ENCODE results near the gene NARS2. TPM values are rescaled to one million over a fixed set of nuclear protein-coding genes. Genes with fewer than 3 reads are reported as not detected.

NARS2 gene
- total and polyA plus RNA-seq, 10 of the 15 experiments (the other 5 are each of a cell fraction or from before 2014, with no cell fraction given): 22.2 to 45.3 (median 36.3) TPM

DNA sequence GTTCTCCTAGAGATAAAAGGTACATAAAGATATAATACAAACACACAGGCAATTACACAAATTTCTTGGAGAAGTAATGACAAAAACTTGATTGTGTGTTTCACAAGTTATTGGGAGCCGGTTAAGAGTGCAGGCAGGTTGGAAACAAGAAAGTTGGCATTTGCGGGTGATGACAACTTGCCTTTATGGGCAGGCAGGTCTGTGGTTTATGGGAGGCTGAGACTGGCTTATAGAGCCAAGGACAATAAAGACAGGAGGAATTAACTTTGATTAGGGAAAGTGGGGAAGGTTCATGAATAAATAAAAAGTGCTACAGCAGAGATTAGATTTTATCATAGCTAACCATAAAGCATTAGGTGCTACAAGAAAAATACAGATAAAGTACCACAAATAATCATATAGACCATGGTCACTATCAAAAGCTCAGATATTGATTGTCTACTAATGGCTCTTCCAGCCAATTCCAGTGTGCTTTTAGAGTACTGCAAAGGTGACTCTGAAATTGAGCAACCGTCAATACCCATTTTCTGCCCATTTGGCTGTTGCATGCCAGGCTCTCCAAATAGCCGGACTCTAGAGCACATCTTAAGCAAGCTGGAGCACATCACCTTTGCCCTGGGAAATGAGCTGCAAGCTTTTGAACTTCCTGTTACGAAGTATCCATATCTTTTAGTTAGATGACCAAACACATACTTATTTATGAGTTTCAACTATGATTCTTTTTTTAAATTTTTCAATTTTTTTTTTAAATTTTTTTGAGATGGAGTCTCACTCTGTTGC is 123.1 kb downstream of the NARS2 start:
- Histone ChIP-seq H3K36me3 (ENCODE audit: control insufficient read depth in 2 of 2, insufficient read depth in 2 of 2, low read length in 1 of 2) (no peaks in the 10 kb centered on the region), H3K9me3 (replicated peaks; ENCODE audit: control insufficient read depth, insufficient read depth, low read length) (no peaks in the 10 kb centered on the region), H3K4me1 (ENCODE audit: control insufficient read depth, insufficient read depth, low read length) (peaks cover 4% of the 10 kb centered on the region; the same call in 1 of the 2 replicates), H4K20me1 (ENCODE audit: control insufficient read depth, insufficient read depth) (no peaks in the 10 kb centered on the region), H3K4me2 (ENCODE audit: control insufficient read depth, insufficient read depth) (no peak overlapping the region), H3K27ac (ENCODE audit: control insufficient read depth, insufficient read depth) (no peak overlapping the region), H3K9ac (ENCODE audit: control insufficient read depth, insufficient read depth, low read length) (no peak overlapping the region), H3K27me3 (replicated peaks in 1 of 2; ENCODE audit: control insufficient read depth in 2 of 2, insufficient read depth in 2 of 2, low read length in 1 of 2) (no peaks in the 10 kb centered on the region), H2AFZ (ENCODE audit: control insufficient read depth, low read depth, low read length) (no peak overlapping the region), H3K4me3 (no peak overlapping the region), H3K79me2 (ENCODE audit: control insufficient read depth, insufficient read depth, low read length) (no peaks in the 10 kb centered on the region)
- DNase-seq (ENCODE audit: low read depth, low spot score) (no peak), FAIRE-seq (no peak), ATAC-seq (no peak)
- intact Hi-C loops (cut with micrococcal nuclease; ENCODE audit: unreplicated experiment) (no loop called here), in situ Hi-C loops (cut with MboI) (no loop called here)
- SMC1A ChIA-PET (ENCODE audit: uncharacterized antibody, unreplicated experiment): interaction anchor here (1.0 to 3.3 kb wide), 4 partner anchors 10 to 33 kb away, joined by 3 to 8 read pairs (median 4); no protein-coding TSS in a partner anchor
- POLR2A ChIA-PET: interaction anchor here (0.6 to 1.0 kb wide), 2 partner anchors 11 to 27 kb away, joined by 3 read pairs; no protein-coding TSS in a partner anchor
- TF ChIP-seq IRF4 (IDR thresholded peaks at IDR 0.05; ENCODE audit: low read depth, low read length) (no peak), CBFB (IDR thresholded peaks at IDR 0.05; ENCODE audit: low read depth) (no peak)
- RAD21 ChIA-PET (ENCODE audit: unreplicated experiment): interaction anchor here (1.0 kb wide), 1 partner anchor 54 kb away, joined by 3 read pairs; no protein-coding TSS in a partner anchor
- WGBS (ENCODE audit: insufficient coverage, insufficient replicate concordance, low lambda C conversion rate, missing lambda C conversion rate): 98% methylated on average over 5 of the region's 5 CpGs
- BruUV-seq (replicated peaks): no TSS peak
- CTCF ChIA-PET: interaction anchor here (0.6 to 1.6 kb wide), 3 partner anchors 97 to 223 kb away, joined by 3 to 4 read pairs (median 3); no protein-coding TSS in a partner anchor

- CTCF ChIA-PET: interaction anchor here (1.6 kb wide), 1 partner anchor 114 kb away, joined by 4 read pairs; no protein-coding TSS in a partner anchor
- in situ Hi-C loops (cut with MboI) (no loop called here), intact Hi-C loops (cut with micrococcal nuclease; ENCODE audit: unreplicated experiment) (no loop called here)
- Histone ChIP-seq H2AFZ (ENCODE audit: control insufficient read depth, low read depth, low read length) (no peak overlapping the region), H3K4me3 (no peak overlapping the region), H3K27ac (ENCODE audit: control insufficient read depth, insufficient read depth) (no peak overlapping the region), H3K4me1 (ENCODE audit: control insufficient read depth, insufficient read depth, low read length) (peaks cover 4% of the 10 kb centered on the region; the same call in 1 of the 2 replicates), H4K20me1 (ENCODE audit: control insufficient read depth, insufficient read depth) (no peaks in the 10 kb centered on the region), H3K9me3 (replicated peaks; ENCODE audit: control insufficient read depth, insufficient read depth, low read length) (no peaks in the 10 kb centered on the region), H3K36me3 (ENCODE audit: control insufficient read depth in 2 of 2, insufficient read depth in 2 of 2, low read length in 1 of 2) (no peaks in the 10 kb centered on the region), H3K79me2 (ENCODE audit: control insufficient read depth, insufficient read depth, low read length) (no peaks in the 10 kb centered on the region), H3K9ac (ENCODE audit: control insufficient read depth, insufficient read depth, low read length) (no peak overlapping the region), H3K27me3 (replicated peaks in 1 of 2; ENCODE audit: control insufficient read depth in 2 of 2, insufficient read depth in 2 of 2, low read length in 1 of 2) (no peaks in the 10 kb centered on the region), H3K4me2 (ENCODE audit: control insufficient read depth, insufficient read depth) (no peak overlapping the region)
- SMC1A ChIA-PET (ENCODE audit: uncharacterized antibody, unreplicated experiment): interaction anchor here (0.5 to 1.6 kb wide), 3 partner anchors 24 to 411 kb away, joined by 3 to 4 read pairs (median 3); no protein-coding TSS in a partner anchor
- FAIRE-seq (no peak), DNase-seq (ENCODE audit: low read depth, low spot score) (no peak), ATAC-seq (no peak)
- POLR2A ChIA-PET: no interaction called here
- BruUV-seq (replicated peaks): no TSS peak
- RAD21 ChIA-PET (ENCODE audit: unreplicated experiment): no interaction called here
- no peak for TF ChIP-seq ASH2L (IDR thresholded peaks at IDR 0.05; ENCODE audit: borderline replicate concordance, low read depth)
- no peak for TF ChIP-seq SP1 (IDR thresholded peaks at IDR 0.05; ENCODE audit: low read depth, low read length)
- TF ChIP-seq ESRRA (IDR thresholded peaks at IDR 0.05; ENCODE audit: low read length): no peak
- no peak for TF ChIP-seq BMI1 (IDR thresholded peaks at IDR 0.05; ENCODE audit: borderline replicate concordance)
- no peak for TF ChIP-seq RB1 (IDR thresholded peaks at IDR 0.05; ENCODE audit: borderline replicate concordance)
- no peak for TF ChIP-seq ZNF687 (IDR thresholded peaks at IDR 0.05)
- no peak for TF ChIP-seq MXI1 (IDR thresholded peaks at IDR 0.05; ENCODE audit: low read depth, low read length)
- no peak for TF ChIP-seq NFYB (IDR thresholded peaks at IDR 0.05; ENCODE audit: insufficient read depth, low read depth, low read length)
- 63% methylated on average over 2 of the region's 2 CpGs for WGBS (ENCODE audit: insufficient coverage, insufficient replicate concordance, low lambda C conversion rate, missing lambda C conversion rate)
Measured at GRCh38 chr11:78450866-78451265, 123.8 kb downstream of the NARS2 start.
